GM19467 (cell line): ENCODE results near the gene DDRGK1.
"Not testable (repeated sequence)": the region's sequence is repeated elsewhere in the genome, so short reads cannot be mapped to it uniquely, and the experiment has no call there.

Experiments
- ATAC-seq: cut with Tn5 transposase; IDR thresholded peaks from one replicate; pipeline ENCODE4 v1.9.1; 2021; ENCODE audit warnings: mild to moderate bottlenecking, moderate library complexity; ENCODE audit not compliant: unreplicated experiment

DDRGK1 gene

DNA sequence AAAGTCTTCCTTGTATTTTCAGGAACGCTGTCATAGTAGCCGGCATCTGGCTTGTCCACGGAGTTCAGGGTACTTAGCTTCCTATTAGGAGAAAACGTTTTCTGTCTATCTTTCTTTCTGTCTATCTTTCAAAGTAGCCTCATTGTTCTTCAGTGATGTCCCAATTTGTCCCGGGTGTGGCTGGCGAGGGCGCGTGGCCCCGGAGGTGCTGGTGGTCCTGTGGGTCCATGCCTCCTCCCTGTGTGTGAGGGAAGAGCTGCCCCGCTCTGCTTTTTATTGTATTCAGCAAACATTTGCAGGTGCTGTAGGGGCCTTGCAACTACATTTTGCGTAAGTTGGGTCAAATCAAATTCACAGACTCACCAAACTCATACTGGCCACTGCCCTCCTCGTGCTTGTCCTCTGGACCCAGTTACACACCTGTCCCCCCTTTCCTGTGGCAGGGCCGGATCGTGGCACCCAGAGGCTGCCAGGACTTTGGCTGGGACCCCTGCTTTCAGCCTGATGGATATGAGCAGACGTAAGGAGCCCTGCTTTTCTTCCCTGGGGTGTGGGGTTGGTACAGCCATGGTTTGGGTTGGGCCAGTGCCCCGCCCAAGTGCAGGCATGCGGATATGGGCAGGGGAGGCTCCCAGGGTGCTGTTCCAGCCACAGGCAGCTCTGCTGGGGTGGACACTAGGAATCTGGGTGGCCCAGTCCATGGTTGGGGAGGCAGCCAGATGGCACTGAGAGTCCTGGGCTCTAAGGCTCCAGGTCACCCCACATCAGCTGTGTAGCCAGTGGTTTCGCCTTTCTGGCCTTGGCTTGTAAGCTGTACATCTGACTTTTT is 17.1 kb upstream of the DDRGK1 start:
- no peak for ATAC-seq

DNA sequence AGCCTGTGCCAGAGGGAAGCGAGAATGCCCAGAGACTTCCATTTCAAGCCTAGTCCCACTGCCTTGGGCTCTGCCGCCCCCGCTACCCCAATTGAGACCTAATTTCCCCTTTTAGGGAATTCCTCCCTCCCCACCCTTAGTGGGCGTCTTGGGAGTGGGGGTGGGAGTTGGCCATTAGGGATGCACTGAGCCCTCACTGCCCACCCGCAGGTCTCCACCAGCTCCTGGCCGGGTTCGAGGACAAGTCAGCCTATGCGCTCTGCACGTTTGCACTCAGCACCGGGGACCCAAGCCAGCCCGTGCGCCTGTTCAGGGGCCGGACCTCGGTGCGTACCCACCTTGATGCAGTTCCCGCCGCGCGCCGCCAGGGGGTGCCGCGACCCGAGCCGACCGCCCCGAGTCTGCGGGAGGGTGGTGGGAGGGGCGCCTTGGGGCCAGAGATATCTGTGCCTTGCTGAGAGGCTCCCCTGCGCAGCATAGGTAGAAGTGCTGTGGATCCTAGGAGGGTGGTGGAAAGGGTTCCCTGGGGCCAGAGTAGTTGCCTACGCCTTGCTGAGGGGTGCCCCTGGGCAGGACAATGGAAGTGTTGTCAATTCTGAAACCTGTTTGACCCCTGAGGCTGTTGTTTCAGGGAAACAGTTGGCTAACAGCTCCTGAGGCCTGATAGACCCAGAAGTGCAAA is 14.0 kb upstream of the DDRGK1 start:
- peak; percentile 55 for ATAC-seq

DNA sequence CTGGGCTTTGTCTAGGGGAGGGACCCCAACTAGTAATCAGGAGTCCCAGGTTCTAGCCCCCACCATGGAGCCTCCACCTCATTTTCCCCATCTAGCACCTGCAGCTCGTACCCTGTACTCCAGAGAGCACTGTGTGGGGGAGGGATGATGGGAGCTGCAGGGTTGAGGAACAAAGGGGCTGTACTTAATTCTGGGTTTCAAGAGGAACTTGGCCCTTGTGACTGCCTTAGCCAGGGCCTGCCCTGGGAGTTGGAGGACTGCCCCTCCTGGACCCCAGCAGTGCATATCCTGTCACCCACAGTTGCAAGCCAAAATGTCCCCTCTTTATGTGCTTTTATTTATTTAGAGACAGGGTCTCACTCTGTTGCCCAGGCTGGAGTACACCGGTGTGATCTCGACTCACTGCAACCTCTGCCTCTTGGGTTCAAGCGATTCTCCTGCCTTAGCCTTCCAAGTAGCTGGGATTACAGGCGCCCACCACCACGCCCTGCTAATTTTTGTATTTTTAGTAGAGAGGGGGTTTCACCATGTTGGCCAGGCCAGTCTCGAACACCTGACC is 11.0 kb upstream of the DDRGK1 start:
- ATAC-seq = not testable (repeated sequence)

DNA sequence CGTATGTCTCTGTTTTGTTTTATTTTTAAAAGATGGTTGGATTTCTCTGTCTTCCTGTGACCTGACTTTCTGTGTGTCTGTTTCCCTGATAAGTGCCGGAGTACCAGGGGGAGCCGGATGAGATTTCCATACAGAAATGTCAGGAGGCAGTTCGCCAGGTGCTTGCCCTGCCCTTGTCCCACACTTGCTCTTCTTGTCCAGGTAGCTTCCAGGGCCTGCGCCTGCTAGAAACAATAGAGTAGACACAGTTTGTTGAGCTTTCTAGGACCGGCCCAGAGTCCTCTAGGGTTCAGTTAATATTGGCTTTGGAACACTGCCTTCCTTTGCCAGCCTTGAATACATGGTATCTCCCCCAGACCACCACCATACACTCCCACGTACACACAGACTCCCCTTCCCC is 8.7 kb upstream of the DDRGK1 start:
- ATAC-seq = no peak

DNA sequence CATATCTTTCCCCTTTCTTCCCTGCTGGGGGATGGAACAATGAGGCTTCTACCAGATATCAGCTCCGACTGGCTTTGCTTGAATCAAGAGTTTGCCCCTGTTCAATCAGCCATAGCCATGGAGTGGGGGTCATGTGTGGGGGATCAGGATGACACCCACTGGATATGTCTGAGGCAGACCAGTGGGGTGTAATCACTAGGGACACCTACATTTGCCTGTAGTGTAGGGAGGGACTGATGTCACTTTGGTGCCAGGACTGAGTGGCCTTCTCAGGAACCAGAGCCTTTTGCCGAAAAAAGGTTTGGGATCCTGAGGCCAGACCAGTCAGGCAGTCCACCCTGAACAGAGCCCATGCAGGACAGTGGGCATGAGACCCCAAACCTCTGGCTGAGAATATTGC is 5.9 kb upstream of the DDRGK1 start:
- ATAC-seq = no peak

DNA sequence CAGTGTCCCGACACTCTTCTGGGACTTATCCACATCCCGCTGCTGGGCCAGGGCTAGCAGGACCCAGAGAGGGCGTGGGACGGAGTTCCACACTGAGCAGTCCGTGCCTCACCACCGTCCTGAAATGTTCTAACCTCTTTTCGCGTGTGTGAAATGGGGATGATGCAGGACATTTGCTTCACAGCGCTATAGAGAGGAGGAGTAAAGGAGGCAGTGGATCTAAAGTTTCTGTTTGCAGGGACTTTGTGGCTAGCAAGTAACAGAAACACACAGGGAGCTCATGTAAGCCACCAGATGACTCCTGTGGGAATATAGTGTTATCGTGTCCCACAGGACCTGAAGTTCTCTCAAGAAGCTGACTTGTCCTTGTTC is 5.5 kb upstream of the DDRGK1 start:
- no peak for ATAC-seq

DNA sequence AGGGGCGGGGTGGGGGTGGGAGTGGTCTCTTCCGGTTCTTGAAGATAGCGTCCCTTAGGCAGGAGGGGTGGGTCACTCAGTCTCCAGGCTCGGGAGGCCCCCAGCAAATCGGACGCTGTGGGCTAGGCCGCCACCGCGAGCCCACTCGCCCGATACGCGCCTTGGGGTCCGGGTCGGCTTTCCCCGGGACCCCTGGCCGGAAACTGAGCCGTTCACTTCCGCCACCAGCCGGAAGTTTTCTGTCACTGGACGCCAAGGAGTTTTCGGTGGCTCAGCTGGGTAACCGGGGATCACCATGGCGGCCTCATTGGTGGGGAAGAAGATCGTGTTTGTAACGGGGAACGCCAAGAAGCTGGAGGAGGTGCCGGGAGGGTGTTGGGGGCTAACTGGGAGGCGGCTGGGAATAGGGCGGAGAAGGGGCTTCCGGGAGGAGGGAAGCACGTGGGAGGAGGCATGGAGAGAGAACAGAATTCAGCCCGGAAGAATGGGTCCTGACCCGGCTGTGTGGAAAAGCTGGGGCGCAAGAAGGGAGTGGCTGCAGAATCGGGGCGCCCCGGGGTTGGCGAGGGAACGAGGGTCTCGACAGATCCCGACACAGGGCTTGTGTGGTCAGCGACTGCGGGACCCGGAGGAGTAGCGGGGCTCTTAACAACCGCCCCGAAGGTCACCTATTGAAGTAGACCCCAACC is 4.9 kb upstream of the DDRGK1 start, which contains the start of gene ITPA:
TSS of gene ITPA (plus strand) at position 242 of the 689 bp plus-strand sequence. CDS start at position 296, 54 bp downstream.
- no peak for ATAC-seq

DNA sequence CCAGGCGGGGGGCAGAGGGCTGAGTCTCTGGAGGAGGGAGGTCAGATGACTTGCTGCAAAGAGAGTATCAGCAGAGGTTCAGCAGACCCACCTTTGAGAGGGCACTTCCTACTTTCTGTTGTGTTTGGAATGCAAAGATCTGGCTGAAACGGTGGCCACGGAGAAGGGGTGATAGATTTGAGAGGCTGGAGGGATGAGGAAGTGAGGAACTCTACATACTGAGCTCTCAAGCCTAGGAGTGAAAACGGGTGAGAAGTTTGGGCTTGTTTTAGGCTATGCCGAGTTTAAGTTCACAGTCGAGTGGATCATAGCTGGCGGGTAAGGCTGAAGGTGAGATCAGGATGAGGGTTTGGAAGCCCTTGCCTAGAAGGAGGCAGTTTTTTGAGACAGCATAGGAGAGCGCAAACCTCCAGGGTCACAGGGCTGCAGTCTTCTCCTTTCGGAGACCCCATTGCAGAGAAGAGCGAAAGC is 4.3 kb upstream of the DDRGK1 start:
- ATAC-seq = no peak

DNA sequence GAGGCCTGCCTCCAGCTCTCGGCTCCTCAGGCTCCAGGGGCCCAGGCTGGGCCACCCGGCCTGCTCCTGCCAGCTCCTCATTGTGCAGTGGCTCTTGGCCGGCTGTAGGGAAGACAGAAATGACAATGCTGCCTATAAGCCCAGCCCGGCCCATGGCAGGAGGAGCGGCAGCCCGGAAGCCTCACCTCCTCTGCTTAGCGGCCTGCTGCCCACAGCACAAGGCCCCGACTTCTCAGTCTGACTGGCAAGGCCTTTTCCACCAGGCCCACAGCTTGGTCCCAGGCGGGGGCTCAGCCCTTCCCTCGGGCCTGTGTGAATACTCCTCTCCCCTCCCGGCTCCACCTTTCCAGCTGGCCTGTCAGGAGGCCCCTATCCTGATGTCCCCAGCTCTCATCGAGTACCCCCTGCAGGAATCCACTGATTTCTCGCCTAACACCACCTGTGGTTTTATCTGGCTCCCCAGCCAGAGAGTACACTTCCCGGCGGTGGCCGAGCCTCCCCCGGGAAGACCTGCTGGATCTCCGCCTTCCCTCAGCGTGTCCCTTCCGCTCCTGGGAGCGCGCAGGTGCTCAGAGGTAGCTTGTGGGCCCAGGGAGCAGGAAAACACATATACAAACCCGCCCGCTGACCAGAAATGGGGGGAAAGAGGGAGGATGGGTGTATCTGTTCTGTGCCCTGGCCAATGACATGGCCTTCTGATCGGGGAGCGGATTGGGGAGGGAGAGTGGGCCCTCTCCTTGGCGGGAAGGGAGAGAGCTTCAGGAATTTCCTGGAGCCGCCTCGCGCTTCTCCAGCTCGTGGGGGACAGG is 963 bp downstream of the DDRGK1 start:
- peak; percentile 15 for ATAC-seq

DNA sequence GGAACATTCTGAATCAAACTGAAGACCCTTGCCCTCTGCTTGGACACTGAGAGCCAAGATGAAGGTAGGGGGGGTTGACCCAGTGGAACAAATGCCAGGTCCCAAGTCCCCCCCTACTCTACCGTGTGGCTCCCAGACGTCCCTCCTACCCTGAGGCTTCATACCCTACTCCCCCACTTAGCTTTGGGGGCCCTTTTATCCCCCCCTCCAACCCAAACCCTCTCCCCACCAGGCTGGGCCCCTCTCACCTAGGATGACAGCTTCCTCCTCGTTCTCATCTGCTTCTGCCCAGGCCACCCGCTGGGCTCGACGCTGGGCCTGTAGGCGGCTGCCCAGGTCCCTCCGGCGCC is 1.5 kb downstream of the DDRGK1 start:
- no peak for ATAC-seq

DNA sequence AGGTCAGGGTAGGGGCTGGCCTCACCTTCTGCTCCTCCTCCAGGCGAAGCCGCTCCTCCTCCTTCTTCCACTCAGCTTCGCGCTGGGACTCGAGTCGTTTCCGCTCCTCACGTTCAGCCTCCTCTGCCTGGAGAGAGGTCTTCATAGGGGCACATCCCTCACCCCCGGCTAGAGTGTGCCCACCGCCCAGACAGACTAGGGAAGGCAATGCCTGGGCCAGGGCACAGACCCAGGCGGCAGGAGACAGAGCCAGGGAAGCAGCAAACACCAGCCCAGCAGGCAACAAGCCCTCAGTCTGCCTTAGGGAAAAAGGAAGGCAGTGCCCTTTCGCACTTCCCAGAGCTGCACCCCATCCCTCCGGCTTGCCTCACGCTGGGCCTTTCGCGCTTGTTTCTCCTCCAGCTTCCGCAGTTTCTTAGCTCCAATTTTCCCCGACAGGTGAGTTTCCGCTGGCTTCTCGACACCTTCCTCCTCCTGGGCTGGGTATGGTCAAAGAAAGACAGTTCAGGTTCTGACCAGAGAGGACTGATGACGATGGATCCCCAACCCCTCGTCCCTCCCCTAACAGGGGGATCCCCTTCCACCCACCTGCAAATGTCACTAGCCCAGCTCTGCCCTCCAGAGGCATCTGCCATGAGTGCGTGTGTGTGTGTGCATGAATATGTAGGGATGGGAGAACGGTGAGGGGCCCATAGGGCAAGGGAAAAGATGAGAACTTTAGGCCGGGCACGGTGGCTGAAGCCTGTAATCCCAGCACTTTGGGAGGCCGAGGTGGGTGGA is 4.3 kb downstream of the DDRGK1 start:
- ATAC-seq = no peak

DNA sequence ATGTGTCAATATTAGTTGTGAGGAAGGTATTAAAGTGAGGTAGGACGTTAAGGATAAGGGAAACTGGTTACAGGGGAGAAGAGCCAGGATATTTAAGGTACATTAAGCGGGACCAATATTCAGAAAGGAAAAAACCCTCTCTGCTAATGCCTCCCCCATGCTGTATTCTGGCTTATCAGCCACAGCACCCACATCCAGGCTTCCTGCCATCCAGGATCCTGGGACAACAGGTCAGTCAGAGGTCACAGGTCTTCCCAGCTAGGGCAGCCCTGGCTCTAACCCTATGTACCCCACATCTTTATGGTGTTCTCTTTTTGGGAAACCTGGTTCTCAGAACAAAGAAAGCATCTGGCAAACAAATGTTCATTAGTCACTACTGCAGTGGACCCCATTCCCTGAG is 5.3 kb downstream of the DDRGK1 start:
- no peak for ATAC-seq

DNA sequence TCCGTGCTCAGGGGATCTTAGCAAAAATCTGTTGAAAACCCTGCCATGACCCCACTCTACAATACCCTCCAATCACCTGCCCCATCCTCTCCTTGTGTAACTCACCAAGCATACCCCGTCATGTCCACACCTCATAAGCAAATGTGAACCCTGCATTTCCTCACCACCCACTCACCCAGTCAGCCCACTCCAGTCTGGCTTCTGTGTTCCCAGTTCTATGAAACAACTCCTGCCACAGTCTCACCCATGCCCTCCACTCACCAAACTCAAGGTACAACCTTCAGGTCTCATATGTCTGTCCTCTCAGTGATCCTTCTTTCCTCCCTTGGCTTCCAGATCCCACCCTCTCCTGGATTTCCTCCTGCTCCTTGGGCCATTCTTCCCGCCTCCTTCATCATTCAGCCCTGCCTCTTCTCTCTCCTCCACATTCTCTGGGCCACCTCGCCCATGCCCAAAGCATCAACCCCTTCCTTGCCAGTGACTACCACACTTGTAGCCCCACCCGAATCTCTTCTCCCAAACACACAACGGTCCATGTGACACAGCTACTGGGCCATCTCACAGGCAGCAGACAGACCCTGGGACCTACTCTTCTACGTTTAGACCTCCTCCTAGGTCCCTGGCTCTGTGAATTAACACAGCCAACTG is 8.8 kb downstream of the DDRGK1 start:
- ATAC-seq = no peak

DNA sequence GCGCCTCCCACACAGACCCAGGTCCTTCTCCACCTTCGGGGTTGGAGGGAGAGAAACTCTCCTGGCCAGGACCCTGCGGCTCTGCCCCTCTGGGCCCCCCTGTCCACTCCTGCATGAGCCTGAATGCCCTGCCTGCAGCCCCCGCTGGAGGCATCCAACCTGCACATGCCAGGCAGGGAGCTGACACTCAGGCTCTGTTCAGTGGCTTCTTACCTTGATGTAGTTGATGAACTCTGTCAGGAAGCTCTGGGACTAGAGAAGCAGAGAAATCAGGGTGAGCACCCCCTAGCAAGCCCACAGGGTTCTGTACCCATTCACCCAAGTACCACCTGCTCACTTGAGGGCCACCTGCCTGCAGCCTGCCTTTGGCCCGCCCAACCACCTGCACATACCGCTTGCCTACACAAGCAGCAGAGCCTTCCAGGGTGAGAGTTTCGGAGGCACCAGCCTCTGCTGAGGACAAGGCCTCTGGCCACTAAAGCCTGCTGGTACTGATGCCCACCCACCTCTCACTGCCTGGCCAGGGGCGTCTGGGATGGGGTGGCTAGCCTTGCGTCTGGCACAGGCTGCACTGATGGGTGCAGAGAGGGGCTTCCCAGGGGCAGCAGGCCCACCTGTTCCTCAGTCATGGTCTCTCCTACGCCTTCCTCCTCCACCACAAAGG is 9.7 kb downstream of the DDRGK1 start:
- ATAC-seq = no peak

DNA sequence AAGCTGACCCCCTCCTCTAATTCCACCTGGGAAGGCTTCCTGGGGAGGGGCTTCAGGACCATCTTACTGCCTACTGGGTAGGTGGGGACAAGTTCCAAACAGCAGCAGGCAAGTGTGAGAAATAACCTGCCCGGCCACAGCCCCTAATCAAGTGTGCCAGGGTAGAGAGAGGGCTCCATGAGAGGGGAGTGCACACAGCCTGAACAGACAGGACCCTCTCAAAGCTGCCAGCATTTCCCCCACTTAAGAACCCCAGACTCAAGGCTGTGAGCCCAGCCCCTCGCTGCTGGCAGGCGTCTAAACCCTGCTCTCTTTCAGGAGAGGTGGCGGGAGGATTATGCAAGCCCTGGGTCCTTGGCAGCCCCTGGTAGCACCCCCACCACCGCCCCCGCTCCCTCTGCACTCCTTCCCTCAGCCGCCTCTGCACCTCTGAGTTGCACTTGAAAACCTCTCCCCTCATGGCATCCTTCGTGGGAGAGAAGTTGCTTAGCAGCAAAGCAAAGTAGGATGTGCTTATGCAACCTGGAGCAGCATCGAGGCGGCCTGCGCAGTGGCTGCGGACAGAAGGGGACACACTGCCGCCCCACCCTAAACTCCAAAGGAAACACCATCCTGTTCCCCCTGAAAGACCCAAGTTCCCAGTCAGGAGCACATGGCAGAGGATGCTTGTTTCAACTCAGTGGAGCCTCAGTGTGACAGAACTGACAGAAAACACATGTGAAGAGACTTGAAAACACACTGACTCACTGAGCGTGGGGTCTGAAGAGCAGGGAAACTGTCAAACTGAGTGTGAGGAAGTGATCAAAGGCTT is 10.5 kb downstream of the DDRGK1 start:
- no peak for ATAC-seq

DNA sequence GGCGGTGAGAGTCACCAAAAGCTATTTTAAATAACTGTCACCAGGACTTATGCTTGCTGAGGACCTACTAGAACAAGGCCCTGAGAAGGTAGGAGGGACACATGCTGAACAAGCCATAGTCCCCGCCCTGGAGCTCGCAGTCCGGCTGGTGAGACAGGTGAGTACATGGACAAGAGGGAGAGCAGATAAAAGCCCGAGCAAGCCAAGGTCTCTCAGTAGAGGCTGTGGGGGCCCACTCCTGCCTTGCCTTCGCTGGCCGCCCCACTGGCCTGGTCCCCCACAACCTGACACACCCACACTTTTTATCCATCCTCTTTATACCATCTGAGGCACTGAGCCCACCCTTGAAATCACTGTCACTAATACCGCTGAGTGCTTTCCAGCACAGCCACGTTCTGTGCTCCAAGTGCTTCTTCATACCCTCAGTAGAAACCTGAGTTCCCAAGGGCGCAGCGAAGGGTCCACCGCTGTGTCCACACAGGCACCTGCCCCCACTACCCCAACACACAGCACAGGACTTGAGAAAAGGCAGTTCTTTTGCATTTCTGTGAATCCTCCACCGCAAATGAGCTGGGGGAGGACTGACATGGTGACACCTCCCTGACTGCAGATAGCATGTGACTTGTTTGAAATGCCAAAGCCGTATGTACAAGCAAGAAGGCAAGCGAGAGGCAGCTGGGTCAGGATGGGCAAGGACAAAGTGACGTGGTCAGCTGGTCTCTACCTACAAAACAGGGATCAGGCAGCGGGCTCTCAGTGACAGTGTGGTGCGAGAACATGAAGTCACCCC is 12.1 kb downstream of the DDRGK1 start:
- ATAC-seq = no peak

DNA sequence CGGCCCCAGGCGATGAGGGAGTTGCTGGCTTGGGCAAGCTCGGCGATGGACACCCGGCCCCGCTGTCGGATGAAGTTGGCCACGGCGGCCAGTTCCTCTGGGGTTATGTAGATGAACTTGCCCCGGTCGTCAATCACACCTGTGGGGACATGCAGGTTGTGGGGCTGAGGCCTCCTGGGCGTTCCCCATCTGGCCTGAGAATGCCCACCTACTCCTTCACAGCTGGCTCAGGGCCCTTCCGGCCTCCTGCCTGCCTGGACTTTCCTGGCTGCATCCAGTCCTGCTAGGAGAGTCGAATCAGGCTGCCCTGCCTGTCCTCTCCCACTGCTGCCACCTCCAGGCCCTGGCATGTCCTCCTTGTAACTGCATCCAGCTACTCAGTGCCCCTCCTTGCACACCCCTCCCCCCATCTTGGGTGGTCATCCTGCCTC is 13.8 kb downstream of the DDRGK1 start:
- no peak for ATAC-seq
